ENCODE measurements around the gene IDH3B.
"Not testable (repeated sequence)": the region's sequence is repeated elsewhere in the genome, so short reads cannot be mapped to it uniquely, and the experiment has no call there.

IDH3B gene

DNA sequence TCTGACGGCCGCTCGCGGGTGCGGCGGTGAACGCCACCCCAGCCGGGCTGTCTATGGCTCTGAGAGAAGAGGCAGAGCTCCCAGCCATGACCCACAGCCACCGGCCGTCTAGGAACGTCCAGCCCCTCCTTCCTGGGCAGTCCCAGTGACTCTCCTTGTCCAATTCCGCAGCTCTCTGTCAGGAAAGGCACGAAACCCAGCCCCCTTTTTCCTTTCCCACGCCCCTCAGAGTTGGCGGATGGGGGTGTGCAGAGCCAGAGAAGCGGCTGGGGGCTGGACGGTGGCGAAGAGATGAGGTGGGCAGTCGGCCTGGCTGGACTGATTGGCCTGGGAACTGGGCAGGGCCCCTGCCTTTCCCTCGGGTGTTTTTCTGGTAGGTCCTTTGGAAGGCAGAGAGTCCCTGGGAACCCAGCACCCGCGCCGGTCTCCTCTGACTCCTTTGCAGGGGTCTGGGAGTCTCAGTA, 30.0 kb upstream of the IDH3B start:
- DNase-seq: no peak

DNA sequence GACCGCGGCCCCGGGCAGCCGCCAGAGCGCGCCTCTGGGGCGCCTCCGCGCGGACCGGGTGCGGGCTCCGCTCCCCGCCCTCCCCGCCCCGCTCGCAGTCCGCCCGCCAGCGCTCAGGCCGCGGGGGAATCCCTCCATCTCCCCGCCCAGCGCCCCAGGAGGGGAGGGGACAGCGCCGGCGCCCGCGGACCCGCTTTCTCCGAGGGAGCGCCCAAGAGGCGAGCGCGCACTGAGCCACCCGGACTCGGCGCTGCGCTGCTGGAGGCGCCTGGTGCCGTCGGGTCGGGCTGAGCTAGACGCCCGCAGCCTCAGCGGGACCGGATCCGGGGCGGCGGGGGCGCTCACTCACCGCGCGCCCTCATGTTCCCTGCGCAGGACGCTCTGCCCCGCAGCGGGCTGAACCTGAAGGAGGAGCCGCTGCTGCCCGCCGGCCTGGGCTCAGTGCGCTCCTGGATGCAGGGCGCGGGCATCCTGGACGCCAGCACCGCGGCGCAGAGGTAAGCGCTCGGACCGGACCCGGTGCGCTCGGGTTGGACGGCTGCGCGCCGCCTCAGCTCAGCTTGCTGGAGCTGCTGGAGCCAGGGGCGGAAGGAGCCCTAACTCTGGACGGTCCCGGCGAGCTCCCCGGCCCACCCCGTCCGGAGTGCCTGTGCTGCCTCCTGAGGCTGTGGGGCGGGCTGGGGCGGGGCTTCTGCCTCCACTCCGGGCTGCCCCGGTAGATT, 29.4 kb upstream of the IDH3B start:
- DNase-seq: no peak

DNA sequence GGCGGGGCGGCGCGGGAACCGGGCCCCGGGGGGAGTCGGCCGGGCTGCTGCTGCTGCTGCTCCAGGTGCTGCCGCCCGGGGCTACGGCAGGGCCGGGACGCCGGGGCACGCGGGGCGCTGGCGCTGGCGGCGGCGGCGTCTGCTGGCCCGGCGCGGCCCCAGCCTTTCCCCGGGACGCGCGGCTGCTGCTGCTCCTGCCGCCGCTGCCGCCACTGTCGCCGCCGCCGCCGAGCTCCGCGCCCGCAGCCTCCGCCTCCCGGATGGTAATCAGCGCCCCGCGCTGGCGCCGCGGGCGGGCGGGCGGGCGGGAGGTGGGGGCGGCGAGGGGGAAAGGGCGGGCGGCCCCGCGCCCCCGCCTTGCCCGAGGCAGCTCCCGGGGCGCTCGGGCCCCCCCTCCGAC, 28.9 kb upstream of the IDH3B start:
- DNase-seq: no peak

DNA sequence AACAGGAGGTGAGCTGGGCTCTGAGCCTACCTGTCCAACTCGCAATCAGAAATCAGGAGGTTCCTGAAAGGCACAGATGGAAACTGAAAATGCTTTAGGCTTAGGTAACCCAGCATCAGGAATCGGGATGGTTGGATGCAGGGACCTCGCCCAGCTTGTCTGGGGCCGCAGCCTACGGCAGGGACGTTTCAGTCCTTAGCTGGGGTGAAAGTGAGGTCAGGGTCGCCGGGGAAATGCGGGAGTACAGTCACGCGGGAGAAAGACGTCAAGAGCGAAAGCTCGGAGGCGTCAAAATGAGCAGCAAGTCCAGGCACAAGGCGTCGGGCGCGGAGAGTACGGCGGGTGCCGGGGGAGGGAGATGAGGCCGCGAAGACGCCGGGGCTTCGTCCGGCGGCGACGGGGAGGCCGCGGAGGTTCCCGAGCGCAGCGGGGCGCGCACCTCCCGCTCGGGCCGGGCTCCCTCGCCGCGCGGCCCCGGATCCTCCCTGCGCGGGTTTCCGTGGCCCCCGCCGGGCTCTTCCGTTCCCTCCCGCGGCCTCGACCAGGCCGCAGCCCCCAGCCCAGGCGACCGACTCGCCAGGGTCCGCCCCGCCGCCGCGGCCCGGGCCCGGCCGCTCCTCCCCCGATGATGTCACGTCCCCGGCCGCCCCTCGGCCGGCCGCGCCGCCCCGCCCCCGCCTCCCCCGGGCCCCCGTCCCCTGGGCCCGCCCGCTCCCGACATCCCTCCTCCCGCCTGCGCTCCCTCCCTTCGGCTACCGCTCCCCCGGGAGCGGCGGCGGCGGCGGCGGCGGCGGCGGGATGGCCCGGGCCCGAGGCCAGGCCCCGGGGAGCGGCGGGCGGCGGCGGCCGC, 28.2 kb upstream of the IDH3B start, which contains the start of gene EBF4:
TSS of gene EBF4 (plus strand) at position 745 of the 850 bp plus-strand sequence. CDS start 866 bp downstream, outside the sequence.
- no peak for DNase-seq

DNA sequence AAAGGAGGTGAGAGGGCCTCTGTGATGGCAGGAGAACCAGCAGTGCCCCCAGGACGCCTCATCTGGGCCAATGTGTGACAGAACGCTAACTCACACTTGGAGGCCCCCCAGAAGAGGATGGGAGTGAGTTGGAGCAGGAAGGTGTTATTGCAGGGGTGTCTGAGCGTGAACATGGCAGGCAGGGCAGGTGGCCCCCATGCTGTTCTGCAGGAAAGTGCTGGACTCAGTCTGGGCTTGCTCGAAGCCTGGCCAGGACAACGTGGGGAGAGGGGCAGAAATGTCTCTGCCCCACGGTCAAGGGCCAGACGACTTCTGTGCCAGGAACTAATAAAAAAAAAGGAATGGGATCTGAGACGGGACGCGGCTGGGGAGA, 27.6 kb upstream of the IDH3B start:
- DNase-seq: no peak

DNA sequence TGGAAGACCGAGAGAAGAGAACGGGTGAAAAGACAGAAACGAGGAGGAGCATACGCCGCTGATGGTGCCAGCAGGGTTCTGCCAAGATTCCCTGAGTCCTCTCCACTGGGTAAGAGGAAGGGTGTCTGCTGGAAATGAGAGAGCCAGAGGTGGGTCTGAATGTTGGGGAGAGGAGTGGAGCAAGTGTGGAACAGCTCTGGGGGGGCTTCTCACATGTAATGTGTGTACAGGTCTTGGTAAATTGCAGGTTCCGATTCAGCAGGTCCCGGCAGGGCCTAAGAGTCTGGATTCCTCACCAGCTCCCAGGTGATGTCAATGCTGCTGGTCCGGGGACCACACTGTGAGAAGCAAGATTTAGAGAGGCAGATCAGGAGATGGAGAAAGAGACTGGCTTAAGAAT, 27.1 kb upstream of the IDH3B start:
- no peak for DNase-seq

DNA sequence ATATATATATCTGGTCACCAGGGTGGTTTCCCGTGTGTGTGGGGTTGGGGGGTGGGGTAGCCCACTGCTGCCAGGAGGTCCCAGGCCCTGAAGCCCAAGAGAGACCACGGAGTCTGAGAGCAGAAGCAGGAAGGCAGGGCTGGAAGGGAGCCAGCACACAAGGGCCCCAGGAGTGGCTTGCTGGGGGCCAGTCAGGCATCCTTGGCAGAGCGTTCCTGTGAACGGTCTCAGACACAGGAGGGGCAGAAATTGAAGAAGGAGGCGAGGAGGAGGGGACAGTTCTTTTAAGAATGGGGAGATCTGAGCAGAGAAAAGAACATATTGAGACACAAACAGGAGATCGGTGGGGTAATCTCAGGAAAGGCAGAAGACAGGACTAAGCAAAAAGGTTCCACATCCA, 26.7 kb upstream of the IDH3B start:
- DNase-seq: no peak

DNA sequence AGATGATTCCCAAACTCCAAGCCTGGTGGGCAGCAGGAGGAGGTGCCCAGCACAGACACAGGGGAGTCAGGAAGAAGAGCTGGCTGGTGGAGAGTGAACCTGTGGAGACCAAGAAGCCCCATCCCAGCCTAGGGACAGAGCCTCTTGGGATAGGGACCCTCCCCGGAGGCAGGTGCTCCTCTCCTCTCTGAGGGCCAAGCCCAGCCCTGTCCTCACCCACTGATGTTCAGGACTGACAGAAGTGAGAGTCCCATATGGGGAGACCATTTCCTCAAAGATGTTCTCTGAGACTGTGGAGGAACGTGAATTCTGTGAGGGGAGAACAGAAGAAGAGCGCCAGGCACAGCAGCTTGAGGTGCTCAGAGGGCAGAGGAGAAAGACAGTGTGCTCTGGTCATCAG, 26.2 kb upstream of the IDH3B start:
- no peak for DNase-seq

DNA sequence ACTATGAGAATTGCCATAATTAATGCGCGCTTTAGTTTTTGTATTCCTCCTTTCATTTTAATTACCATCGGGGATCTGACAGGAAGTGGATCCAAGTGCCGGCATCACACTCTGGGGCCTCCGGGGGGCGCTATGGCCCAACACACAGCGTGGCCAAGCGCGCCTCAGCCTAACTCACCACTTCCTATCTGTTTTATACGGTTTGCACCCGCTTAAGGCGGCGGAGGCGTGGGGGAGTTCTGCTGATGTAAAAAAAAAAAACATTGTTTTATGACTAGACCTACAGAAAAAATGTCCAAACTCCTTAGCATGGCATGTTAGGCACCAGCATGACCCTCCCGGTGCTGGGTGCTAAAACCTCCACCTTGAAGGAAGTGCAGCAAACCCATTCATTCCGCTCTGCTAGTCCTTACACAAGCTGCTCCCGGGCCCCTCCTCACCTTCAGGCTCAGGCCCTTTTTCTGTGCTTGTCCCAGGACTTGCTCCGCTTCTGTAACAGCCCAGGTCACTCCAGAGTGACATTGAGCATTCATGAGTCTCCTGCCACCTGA, 24.1 kb upstream of the IDH3B start:
- DNase-seq: no peak

DNA sequence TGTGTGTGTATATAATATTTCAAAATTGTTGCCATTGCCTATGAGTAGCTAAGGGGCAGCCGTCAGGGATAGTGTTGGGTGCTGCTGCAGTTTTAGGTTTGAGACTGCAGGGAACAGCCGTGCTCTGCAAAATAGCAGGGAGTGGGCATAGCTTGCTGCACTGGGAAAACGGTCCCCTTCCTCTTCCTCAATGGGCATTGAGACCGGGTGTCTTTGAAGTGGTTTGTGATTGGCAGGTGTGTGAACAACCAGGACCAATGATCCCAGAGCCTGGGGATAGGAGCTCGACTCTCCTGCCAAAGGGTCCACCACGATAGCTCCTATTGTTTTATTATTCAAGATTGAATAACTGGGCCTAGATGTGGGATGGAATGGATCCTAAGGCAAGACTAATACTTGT, 23.5 kb upstream of the IDH3B start:
- no peak for DNase-seq

DNA sequence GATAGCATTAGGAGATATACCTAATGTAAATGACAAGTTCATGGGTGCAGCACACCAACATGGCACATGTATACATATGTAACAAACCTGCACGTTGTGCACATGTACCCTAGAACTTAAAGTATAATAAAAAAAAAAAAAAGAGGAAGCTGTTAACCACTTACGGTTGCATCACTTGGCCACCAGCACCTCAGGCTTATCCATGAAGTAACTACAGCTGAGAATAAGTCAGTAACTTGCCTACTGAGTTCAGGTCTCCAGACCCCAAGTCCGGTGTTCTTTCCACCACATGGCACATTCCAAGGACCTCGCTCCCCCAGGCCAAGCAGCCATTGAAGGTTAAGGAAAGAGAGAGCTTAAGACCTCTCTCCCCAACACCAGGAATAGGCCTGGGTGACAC, 20.8 kb upstream of the IDH3B start:
- not testable (repeated sequence) for DNase-seq

DNA sequence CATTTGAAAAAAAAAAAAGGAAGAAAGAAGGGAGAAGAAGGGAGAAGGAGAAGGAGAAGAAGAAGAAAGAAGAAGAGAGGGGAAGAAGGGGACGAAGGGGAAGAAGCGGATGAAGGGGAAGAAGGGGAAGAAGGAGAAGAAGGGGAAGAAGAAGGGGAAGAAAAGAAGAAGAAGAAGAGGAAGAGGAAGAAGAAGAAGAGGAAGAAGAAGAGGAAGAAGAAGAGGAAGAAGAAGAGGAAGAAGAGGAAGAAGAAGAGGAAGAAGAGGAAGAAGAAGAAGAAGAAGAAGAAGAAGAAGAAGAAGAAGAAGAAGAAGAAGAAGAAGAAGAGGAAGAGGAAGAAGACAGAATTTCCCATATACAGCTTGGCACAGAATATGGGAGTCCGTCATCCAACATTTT, 18.0 kb upstream of the IDH3B start:
- not testable (repeated sequence) for DNase-seq

DNA sequence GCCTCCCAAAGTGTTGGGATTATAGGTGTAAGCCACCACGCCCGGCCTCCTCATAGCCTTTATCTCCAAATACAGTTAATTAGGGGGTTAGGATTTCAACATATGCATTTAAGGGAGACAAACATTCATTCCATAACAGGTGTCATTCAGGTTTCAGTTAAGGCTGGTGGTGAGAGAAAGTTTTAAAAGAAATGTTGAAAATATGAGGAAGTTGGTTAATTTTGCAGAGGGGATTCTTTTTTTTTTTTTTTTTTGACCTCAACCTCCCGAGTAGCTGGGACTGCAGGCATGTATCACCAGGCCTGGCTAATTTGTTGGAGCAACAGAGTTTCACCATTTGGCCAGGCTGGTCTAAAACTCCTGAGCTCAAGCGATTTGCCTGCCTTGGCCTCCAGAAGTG, 16.0 kb upstream of the IDH3B start:
- DNase-seq: no peak

DNA sequence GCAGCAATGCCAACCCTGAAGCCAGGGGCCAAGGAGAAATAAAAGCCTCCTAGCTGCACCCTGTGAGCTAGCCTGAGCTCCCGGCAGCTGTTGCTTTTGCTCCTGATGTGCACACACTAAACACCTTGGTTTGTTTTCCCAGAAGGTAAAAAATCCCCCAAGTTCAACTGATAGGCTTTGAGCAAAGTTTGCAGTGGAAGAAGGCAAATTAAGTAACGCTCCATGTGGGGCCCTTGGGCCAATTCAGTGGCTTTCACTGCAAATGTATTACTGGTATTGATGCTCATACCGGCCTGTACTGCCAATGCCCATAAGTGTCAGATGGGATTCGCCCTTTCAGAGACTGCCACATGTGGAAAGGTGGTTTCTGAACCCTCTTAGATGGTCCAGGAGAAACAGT, 9.4 kb upstream of the IDH3B start:
- no peak for DNase-seq

DNA sequence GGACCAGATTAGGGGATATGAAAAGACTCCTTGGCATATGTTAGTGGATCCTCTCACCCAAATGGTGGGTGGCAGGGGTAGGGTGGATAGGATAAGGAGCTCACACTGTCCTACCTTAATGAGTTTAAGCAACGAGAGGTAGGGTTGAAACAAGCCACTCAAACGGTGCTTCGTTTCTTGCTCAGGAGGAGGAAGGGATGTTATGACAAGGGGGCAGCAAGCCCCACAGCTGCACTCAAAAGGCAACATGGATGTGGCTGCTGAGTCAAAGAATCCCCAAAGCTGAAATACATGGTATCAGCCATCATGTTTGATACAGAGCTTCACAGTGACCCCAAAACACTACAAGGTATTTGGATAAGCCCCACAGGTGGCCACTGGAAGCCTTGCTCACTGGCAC, 8.4 kb upstream of the IDH3B start:
- no peak for DNase-seq

DNA sequence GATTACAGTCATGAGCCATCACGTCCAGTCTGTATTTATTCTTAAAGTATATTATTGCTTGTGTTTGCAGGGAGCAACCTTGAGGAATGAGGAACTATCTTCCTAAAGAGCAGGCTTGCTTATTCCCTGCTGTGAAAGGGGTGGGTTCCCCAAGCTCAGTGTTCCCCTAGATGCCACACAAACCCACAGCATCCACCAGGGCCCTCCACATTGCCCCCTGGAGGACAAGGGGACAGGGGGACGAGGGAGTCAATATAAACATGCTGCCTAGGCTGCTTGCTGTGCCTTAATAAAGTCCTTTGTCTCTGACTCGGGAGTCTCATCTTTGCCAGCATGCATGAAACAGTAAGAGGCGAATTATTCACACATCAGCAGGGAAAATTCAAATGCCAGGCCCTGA, 8.0 kb upstream of the IDH3B start:
- DNase-seq: no peak

DNA sequence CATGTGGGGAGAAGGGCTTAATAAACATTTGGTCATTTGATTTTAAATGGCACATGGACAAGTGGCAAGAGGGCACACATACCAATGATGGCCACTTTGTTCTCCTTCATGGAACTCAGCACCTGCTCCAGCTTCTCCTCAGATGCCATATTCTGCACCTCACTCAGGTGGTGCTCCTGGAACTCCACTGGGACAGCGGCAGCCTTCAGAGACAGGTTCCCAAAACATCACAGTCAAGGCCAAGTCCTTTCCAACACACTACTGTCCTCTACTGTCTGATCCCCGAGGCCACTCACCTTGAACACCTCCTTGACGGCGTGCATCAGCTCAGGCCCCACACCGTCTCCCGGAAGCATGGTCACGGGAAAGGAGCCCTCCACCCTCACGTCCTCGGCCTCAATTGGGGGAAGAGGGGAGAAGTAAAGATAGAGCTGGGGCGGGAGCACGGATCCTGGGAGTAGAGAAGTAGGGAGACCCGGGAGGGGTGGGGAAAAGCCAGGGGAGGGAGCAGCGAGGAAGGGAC, 591 bp downstream of the IDH3B start:
- no peak for DNase-seq

DNA sequence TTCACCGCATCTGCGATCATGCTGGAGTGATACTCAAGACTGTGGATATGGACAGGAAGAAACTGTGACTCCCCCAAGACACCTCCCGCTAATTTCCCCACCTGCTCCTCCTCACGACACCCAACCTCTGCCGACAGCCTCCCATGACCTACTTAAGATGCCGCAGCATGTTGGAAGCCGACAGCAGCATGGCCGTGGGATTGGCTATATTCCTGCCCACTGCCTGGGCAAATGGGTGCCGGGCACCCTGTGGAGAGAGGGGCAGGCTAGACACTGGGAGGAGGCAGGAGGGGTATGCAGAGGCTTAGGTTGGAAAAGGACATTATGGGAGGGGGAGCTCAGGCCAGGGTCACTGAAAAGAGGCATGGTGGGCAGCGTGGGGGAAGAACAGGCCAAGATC, 4.5 kb downstream of the IDH3B start:
- DNase-seq: no peak

DNA sequence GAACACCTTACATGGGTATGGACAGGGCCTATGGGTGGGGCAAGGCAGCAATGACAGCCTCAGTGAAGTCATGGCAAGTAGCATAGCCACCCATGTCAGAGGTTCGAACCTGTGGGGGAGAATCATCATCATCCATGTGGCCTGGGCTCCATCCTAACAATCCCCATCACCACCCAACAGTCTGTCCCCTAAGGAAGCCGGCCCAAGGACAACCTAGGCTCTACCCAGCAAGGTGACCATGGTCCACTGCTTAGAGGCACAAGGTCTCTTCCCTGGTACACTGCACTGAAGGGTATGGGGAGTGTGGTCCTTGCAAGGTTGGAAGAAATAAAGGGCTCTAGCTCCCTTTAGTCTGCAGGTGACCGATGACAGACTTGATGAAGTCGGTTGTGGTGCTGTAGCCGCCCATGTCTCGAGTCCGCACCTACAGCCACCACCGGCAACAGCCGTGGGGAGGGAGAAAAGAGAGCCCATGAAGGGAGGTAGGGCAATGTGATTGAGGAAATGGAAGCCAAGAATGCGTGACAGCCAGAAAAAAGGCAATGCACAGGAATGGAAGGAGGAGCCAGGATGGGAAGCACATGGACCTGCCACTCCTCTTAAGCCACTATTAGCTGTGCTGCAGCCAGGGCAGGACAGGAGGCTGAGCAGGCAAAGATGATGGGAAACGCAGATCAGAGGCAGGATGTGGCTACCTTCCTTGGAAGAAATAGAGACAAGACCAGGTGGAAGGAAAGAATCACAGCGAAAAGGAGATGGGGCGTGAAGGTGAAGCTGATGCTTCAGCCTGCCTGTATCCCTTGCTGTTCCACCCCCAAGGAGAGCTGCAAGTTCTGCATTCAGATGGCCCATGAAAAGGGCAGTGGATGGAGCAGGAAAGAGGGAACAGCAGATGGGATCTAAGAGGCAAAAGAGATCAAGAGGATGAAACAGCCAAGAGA, 5.3 kb downstream of the IDH3B start:
- DNase-seq: no peak

DNA sequence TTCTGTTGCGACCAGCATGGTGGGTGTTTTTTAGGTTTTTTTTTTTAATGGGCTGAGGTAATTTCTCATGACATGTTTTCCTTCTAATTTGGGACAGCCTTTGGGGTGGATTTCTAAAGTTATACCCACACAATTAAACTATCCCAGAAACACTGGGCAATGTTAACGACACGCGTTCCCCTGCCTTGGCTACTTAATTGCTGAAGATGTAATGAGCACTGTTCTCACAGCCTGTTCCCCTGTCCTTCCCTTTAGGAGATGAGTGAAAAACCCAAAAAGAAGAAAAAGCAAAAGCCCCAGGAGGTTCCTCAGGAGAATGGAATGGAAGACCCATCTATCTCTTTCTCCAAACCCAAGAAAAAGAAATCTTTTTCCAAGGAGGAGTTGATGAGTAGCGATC, 6.3 kb downstream of the IDH3B start:
- no peak for DNase-seq

DNA sequence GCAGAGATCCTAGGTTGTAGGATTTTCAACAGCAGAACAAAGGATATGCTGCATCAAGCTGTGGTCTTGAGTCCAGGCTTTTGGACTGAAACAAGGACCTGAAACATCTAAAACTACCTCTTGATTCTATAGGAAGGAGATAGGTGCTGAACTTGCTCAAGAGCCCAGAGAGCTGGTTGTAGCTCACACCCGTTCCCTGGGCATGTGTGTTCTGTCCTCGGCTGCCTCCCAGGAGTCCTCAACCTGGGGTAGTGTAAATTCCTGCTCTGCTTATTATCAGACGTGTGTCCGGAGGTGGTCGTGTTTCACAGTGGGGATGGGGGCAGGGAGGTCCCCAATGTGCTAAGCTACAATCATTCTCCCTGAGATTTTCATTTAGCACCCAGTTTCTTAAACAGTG, 6.8 kb downstream of the IDH3B start:
- no peak for DNase-seq

DNA sequence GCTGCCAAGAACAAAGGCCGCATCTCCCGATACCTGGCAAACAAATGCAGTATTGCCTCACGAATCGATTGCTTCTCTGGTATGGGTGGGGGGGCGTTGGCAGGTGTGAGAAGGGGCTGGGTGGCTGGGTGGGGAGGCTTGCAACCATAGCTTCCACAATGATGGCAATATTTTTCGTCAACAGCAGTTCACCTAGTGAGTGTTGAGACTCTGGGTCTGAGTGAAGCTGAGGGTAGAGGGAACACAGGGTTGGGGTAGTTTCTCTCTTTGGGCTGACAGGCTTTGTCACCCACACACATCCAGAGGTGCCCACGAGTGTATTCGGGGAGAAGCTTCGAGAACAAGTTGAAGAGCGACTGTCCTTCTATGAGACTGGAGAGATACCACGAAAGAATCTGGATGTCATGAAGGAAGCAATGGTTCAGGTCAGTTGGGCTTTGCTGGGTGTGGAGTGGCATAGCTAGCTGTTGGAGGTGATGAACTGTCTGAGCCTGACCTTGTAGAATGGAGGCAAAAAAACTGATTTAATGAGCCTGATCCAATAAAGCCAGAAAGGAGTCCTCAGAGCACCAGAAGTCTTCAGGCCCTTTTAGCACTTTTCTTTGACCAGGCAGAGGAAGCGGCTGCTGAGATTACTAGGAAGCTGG, 7.4 kb downstream of the IDH3B start:
- DNase-seq: no peak

Data from amniotic stem cell (primary cell).